ENCODE results near the gene GOLGA3. TPM values are rescaled to one million over a fixed set of nuclear protein-coding genes. Genes with fewer than 3 reads are reported as not detected.

GOLGA3 gene
- total and polyA plus RNA-seq, 2 experiments from 2014 or later, result 10.3 to 57.8 TPM

GRCh38 chr12:132851465-132851864 is 22.8 kb upstream of the GOLGA3 start:
- H3K36me3 ChIP-seq (ENCODE audit: insufficient read depth), result peaks cover 15% of the 10 kb centered on the region

More at GRCh38 chr12:132851465-132851864, 22.8 kb upstream of the GOLGA3 start:
- Histone ChIP-seq H3F3A (replicated peaks; ENCODE audit: low read depth) (peaks cover 13% of the 10 kb centered on the region; the same call in 1 of the 2 replicates), H3K79me2 (replicated peaks; ENCODE audit: insufficient read depth) (no peaks in the 10 kb centered on the region), H3K9me2 (ENCODE audit: insufficient read depth) (no peaks in the 10 kb centered on the region), H3K4me1 (ENCODE audit: insufficient read depth) (peaks cover 16% of the 10 kb centered on the region), H4K20me1 (replicated peaks; ENCODE audit: insufficient read depth) (peaks cover 7% of the 10 kb centered on the region), H2AFZ (no peak overlapping the region), H3K4me3 (no peak overlapping the region), H3K27me3 (ENCODE audit: insufficient read depth) (no peaks in the 10 kb centered on the region), H3K4me2 (no peak overlapping the region), H3K27ac (ENCODE audit: low read depth) (no peak overlapping the region)
- H3K27me3 Mint-ChIP-seq (ENCODE audit: insufficient read depth, low read depth, poor library complexity), result peaks cover 6% of the 10 kb centered on the region
- ATAC-seq (no peak), DNase-seq (ENCODE audit: low spot score) (no peak)
- TF ChIP-seq JUNB (IDR thresholded peaks at IDR 0.05; ENCODE audit: unreplicated experiment) (no peak), EZH2 (IDR thresholded peaks at IDR 0.05; ENCODE audit: low read depth, unreplicated experiment) (no peak), ZNF462 (CRISPR knock-in tag; IDR thresholded peaks at IDR 0.05) (no peak), ZNF114 (CRISPR knock-in tag; IDR thresholded peaks at IDR 0.05) (no peak), CTCF (conservative IDR thresholded peaks at IDR 0.05; ENCODE audit: low read depth in 2 of 2) (no peak), POLR2AphosphoS5 (IDR thresholded peaks at IDR 0.05; ENCODE audit: low read depth) (no peak)
- H3K4me3 Mint-ChIP-seq, result no peak overlapping the region
- no peak overlapping the region for H3K27ac Mint-ChIP-seq
- peaks cover 21% of the 10 kb centered on the region for H3K4me1 Mint-ChIP-seq
- peaks cover 63% of the 10 kb centered on the region for H3K36me3 Mint-ChIP-seq (ENCODE audit: low read depth)
- H3K9me3 Mint-ChIP-seq, result no peaks in the 10 kb centered on the region

Data from GM23338 (cell line).